Loucy (cell line): Measurements from ENCODE around the gene PRMT1.

Experiments
- H2AFZ ChIP-seq: fragments of 200-600 bp; sonication (generic); 2 replicates; pipeline ENCODE4 v1.6.0; 2016; ENCODE audit warnings: antibody characterized with exemption, mild to moderate bottlenecking, low read length, moderate library complexity
- H3F3A ChIP-seq: fragments of 200-600 bp; 2 replicates; pipeline ENCODE4 v1.6.0; 2016; ENCODE audit warnings: antibody characterized with exemption, low read depth, mild to moderate bottlenecking
- H3K27me3 ChIP-seq: fragments of 200-600 bp; sonication (generic); 2 replicates; pipeline ENCODE4 v1.6.1; 2014; ENCODE audit warnings: low read length, mild to moderate bottlenecking; ENCODE audit not compliant: insufficient read depth, poor library complexity, severe bottlenecking
- H3K36me3 ChIP-seq: fragments of 200-600 bp; sonication (generic); 2 replicates; pipeline ENCODE4 v1.6.1; 2016; ENCODE audit warnings: low read length; ENCODE audit not compliant: insufficient read depth
- H3K4me1 ChIP-seq: fragments of 200-600 bp; sonication (generic); 2 replicates; pipeline ENCODE4 v1.5.1; 2014; ENCODE audit warnings: low read length, mild to moderate bottlenecking; ENCODE audit not compliant: insufficient read depth, poor library complexity, severe bottlenecking
- H3K4me2 ChIP-seq: fragments of 200-600 bp; sonication (generic); 2 replicates; pipeline ENCODE4 v1.6.0; 2014; ENCODE audit warnings: antibody characterized with exemption, low read length, low read depth, mild to moderate bottlenecking; ENCODE audit not compliant: poor library complexity, severe bottlenecking
- H3K4me3 ChIP-seq: fragments of 200-600 bp; sonication (generic); 2 replicates; pipeline ENCODE4 v1.5.1; 2014; ENCODE audit warnings: low read length, mild to moderate bottlenecking, mixed read lengths; ENCODE audit not compliant: poor library complexity, severe bottlenecking
- H3K79me2 ChIP-seq: fragments of 200-600 bp; sonication (generic); 2 replicates; pipeline ENCODE4 v1.6.1; 2014; ENCODE audit warnings: low read length; ENCODE audit not compliant: insufficient read depth
- H3K9ac ChIP-seq: fragments of 200-600 bp; sonication (generic); 2 replicates; pipeline ENCODE4 v1.6.0; 2014; ENCODE audit warnings: mild to moderate bottlenecking, low read depth, low read length, moderate library complexity; ENCODE audit not compliant: poor library complexity, severe bottlenecking
- H3K9me2 ChIP-seq: fragments of 200-600 bp; sonication (generic); replicated peaks from 2 replicates; pipeline ENCODE4 v1.6.1; 2016; ENCODE audit warnings: low read depth, low read length, mixed read lengths
- H3K9me3 ChIP-seq: fragments of 200-600 bp; sonication (generic); 2 replicates; pipeline ENCODE4 v1.6.1; 2014; ENCODE audit warnings: mild to moderate bottlenecking, antibody characterized with exemption, low read length, low read depth; ENCODE audit not compliant: insufficient read depth
- H4K20me1 ChIP-seq: fragments of 200-600 bp; sonication (generic); 2 replicates; pipeline ENCODE4 v1.6.0; 2014; ENCODE audit warnings: antibody characterized with exemption, low read length, mild to moderate bottlenecking; ENCODE audit not compliant: insufficient read depth, poor library complexity, severe bottlenecking
- CTCF ChIP-seq: fragments of 200-600 bp; sonication (generic); conservative IDR thresholded peaks from 2 replicates; pipeline ENCODE4 v1.5.1; 2014; ENCODE audit warnings: mild to moderate bottlenecking, antibody characterized with exemption, low read length
- EZH2phosphoT487 ChIP-seq: fragments of 200-600 bp; IDR thresholded peaks from 2 replicates; pipeline ENCODE4 v1.6.1; 2018; ENCODE audit warnings: antibody characterized with exemption, mild to moderate bottlenecking, moderate library complexity, borderline replicate concordance

The PRMT1 gene

DNA sequence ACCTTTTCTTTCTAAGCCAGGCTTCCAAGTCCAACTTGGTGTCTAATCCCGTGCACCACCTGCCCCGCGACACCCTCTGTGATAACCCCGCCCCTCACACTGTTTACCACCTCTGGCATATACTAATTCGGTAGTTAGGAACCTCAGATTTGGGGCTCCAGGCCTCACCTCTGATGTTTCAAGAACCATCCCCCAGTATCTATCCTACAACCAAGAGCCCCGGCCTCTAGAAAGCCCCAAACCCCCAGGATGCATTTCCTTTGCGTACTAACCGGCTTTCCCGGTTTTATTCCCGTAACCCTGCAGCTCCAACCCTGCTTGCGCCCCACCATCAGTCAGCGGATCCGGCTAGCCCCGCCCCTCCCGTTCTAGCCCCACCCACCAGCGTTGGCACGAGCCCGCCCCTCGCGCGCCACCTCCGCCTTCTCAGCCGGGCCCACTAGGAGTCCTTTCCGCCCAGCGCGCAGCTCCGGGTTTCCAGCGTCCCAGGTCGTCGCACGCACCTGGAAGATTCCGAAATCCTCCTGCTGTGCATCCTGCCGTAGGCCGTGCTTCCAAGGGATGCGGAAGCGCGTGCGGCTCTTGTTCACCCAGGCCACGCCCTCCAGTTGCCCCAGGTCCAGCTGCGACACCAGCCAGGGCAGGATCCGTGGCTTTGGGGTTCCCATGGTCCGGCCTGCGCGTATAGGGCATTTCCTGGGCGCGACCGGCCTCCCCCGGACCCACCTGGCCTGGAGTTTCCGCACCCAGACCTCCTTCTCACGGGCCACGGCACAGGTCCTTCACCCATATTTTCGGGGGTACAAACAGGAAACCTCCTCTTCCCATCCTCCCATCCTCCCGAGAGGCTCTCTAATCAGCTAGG, 12.7 kb upstream of the PRMT1 start:
- Histone ChIP-seq H3K4me3 (peak overlapping the region; percentile 97), H3K9ac (peak overlapping the region; percentile 91), H3F3A (no peaks in the 10 kb centered on the region), H3K9me3 (no peaks in the 10 kb centered on the region), H3K4me2 (peak overlapping the region; percentile 93), H3K9me2 (no peaks in the 10 kb centered on the region), H3K27me3 (no peaks in the 10 kb centered on the region), H3K36me3 (peaks cover 25% of the 10 kb centered on the region; the same call in 1 of the 2 replicates), H2AFZ (no peak overlapping the region), H3K4me1 (peaks cover 21% of the 10 kb centered on the region), H3K79me2 (peaks cover 42% of the 10 kb centered on the region), H4K20me1 (peaks cover 17% of the 10 kb centered on the region)
- TF ChIP-seq CTCF (no peak), EZH2phosphoT487 (no peak)

- Histone ChIP-seq H3K4me3 (peak overlapping the region; percentile 97), H3K79me2 (peaks cover 42% of the 10 kb centered on the region), H3K4me1 (peaks cover 21% of the 10 kb centered on the region), H3F3A (no peaks in the 10 kb centered on the region), H2AFZ (peak overlapping the region; percentile 95; the same call in 1 of the 2 replicates), H3K9ac (peak overlapping the region; percentile 91), H4K20me1 (peaks cover 17% of the 10 kb centered on the region), H3K36me3 (peaks cover 23% of the 10 kb centered on the region; the same call in 1 of the 2 replicates), H3K27me3 (no peaks in the 10 kb centered on the region), H3K9me2 (no peaks in the 10 kb centered on the region), H3K4me2 (peak overlapping the region; percentile 93), H3K9me3 (no peaks in the 10 kb centered on the region)
- TF ChIP-seq CTCF (no peak), EZH2phosphoT487 (no peak)
Measured at GRCh38 chr19:49665036-49665350, 12.1 kb upstream of the PRMT1 start.

- no peak for TF ChIP-seq EZH2phosphoT487
- no peak for TF ChIP-seq CTCF
- Histone ChIP-seq H3F3A (no peaks in the 10 kb centered on the region), H3K79me2 (peaks cover 42% of the 10 kb centered on the region), H3K4me1 (peaks cover 21% of the 10 kb centered on the region), H3K9ac (peak within 1 kb of the TSS; percentile 91), H3K9me3 (no peaks in the 10 kb centered on the region), H3K4me2 (peak within 1 kb of the TSS; percentile 93), H3K9me2 (no peaks in the 10 kb centered on the region), H3K4me3 (peak within 1 kb of the TSS; percentile 97), H4K20me1 (peaks cover 17% of the 10 kb centered on the region), H3K36me3 (peaks cover 20% of the 10 kb centered on the region; the same call in 1 of the 2 replicates), H3K27me3 (no peaks in the 10 kb centered on the region), H2AFZ (peak within 1 kb of the TSS; percentile 95)
Measured at GRCh38 chr19:49665351-49666119, 11.5 kb upstream of the PRMT1 start, which contains the start of the genes BCL2L12 and IRF3. TSS of gene BCL2L12 (plus strand) at chr19:49665933. CDS start at chr19:49666693, 760 bp downstream. TSS of gene IRF3 (minus strand) at chr19:49665857. CDS start at chr19:49664838, 1,019 bp downstream.
